H1 (cell line): ENCODE results near the gene POLN. TPM values are rescaled to one million over a fixed set of nuclear protein-coding genes. Genes with fewer than 3 reads are reported as not detected.

Source experiments
- CTCF ChIA-PET: fragments of 300-600 bp; sonication (Branson Sonifier 250); formaldehyde crosslinking; loops from one replicate; lab custom pipeline; 2021; ENCODE audit not compliant: partially characterized antibody; lab: Charles Lee
- POLR2A ChIA-PET: fragments of 300-600 bp; sonication (Branson Sonifier 250); formaldehyde crosslinking; loops from one replicate; lab custom pipeline; 2021; ENCODE audit warnings: inconsistent platforms; ENCODE audit not compliant: partially characterized antibody; lab: Charles Lee
- DNase-seq, 2 experiments: peaks; one replicate each; pipeline versions ENCODE4 v3.0.0 to v3.0.0-alpha.2; 2010 to 2022; ENCODE audit warnings: low spot score in 2 of 2, low read depth in 1 of 2, mixed read lengths in 1 of 2
- FAIRE-seq: peaks from 2 replicates; lab custom pipeline; 2011; peaks lifted over from hg19 to GRCh38; lab: Jason Lieb, UNC
- H2AFZ ChIP-seq: 2 replicates; pipeline ENCODE4 v1.8.1; 2012; ENCODE audit warnings: low read length, inconsistent platforms
- H2AK5ac ChIP-seq: 2 replicates; pipeline ENCODE4 v1.6.1; 2013; ENCODE audit warnings: low read depth, low read length
- H2BK120ac ChIP-seq: replicated peaks from 2 replicates; pipeline ENCODE3; 2013; ENCODE audit warnings: low read depth, low read length, inconsistent platforms
- H2BK12ac ChIP-seq: 2 replicates; pipeline ENCODE4 v1.6.1; 2013; ENCODE audit warnings: low read depth, low read length
- H2BK15ac ChIP-seq: 2 replicates; pipeline ENCODE4 v1.6.1; 2013; ENCODE audit warnings: low read length
- H2BK20ac ChIP-seq: 2 replicates; pipeline ENCODE4 v1.6.1; 2013; ENCODE audit warnings: low read length
- H2BK5ac ChIP-seq: 2 replicates; pipeline ENCODE4 v1.6.1; 2013; ENCODE audit warnings: low read depth, low read length
- H3K14ac ChIP-seq: 2 replicates; pipeline ENCODE4 v1.6.1; 2013; ENCODE audit warnings: inconsistent platforms; ENCODE audit not compliant: insufficient read length
- H3K18ac ChIP-seq: 2 replicates; pipeline ENCODE4 v1.6.1; 2013; ENCODE audit warnings: low read length; ENCODE audit errors: extremely low read depth
- H3K23ac ChIP-seq: 2 replicates; pipeline ENCODE4 v1.6.1; 2013; ENCODE audit warnings: inconsistent platforms; ENCODE audit not compliant: insufficient read length
- H3K23me2 ChIP-seq: 2 replicates; pipeline ENCODE4 v1.6.1; 2013; ENCODE audit warnings: low read depth, low read length
- H3K27ac ChIP-seq: 2 replicates; pipeline ENCODE4 v1.6.1; 2011; ENCODE audit warnings: low read depth, low read length, inconsistent platforms
- H3K27me3 ChIP-seq, 4 experiments: replicated peaks in 1 of 4; 1 replicate in 1 of 4; 2 replicates in 3 of 4; pipeline versions ENCODE4 v1.6.1 to v1.8.1; 2011 to 2013; ENCODE audit warnings: low read length in 3 of 4, mild to moderate bottlenecking in 3 of 4, inconsistent platforms in 2 of 4, mixed read lengths in 2 of 4, moderate library complexity in 1 of 4; ENCODE audit not compliant: control insufficient read depth in 3 of 4, insufficient read depth in 3 of 4; ENCODE audit errors: extremely low read depth in 1 of 4
- H3K36me3 ChIP-seq, 4 experiments: 2 replicates each; pipeline versions ENCODE4 v1.6.1 to v1.8.1; 2011 to 2013; ENCODE audit warnings: mild to moderate bottlenecking in 4 of 4, low read length in 3 of 4, moderate library complexity in 2 of 4, control low read depth in 1 of 4, inconsistent platforms in 1 of 4; ENCODE audit not compliant: insufficient read depth in 4 of 4, control insufficient read depth in 2 of 4
- H3K4ac ChIP-seq: replicated peaks from 2 replicates; pipeline ENCODE3; 2013; ENCODE audit warnings: low read length, low read depth, mixed read lengths, inconsistent platforms; ENCODE audit not compliant: insufficient read length
- H3K4me1 ChIP-seq, 4 experiments: replicated peaks in 1 of 4; 1 replicate in 1 of 4; 2 replicates in 3 of 4; pipeline versions ENCODE4 v1.6.1 to v1.8.1; 2011 to 2013; ENCODE audit warnings: low read length in 3 of 4, inconsistent platforms in 2 of 4, mixed read lengths in 1 of 4; ENCODE audit not compliant: insufficient read depth in 4 of 4, control insufficient read depth in 3 of 4
- H3K4me2 ChIP-seq, 2 experiments: 2 replicates each; pipeline versions ENCODE4 v1.6.1 to v1.8.1; 2011 to 2013; ENCODE audit warnings: low read depth in 2 of 2, low read length in 2 of 2, control low read depth in 1 of 2, inconsistent platforms in 1 of 2, mild to moderate bottlenecking in 1 of 2; ENCODE audit not compliant: insufficient read depth in 1 of 2
- H3K4me3 ChIP-seq, 4 experiments: fragments of 200-600, 300-600 bp in 1 of 4; sonication (generic), shearing (Covaris generic), sonication (Bioruptor Twin) in 1 of 4; 2 replicates each; pipeline versions ENCODE4 v1.5.1 to v1.8.1; 2011 to 2016; ENCODE audit warnings: low read length in 4 of 4, low read depth in 3 of 4, control low read depth in 2 of 4, inconsistent platforms in 2 of 4, mild to moderate bottlenecking in 2 of 4, mixed read lengths in 1 of 4, moderate library complexity in 1 of 4; ENCODE audit not compliant: insufficient read depth in 2 of 4; ENCODE audit errors: extremely low read depth in 1 of 4
- H3K56ac ChIP-seq: replicated peaks from 2 replicates; pipeline ENCODE3; 2013; ENCODE audit warnings: low read depth, mild to moderate bottlenecking, mixed read lengths, low read length, inconsistent platforms; ENCODE audit not compliant: insufficient read length
- H3K79me1 ChIP-seq: 2 replicates; pipeline ENCODE4 v1.6.1; 2013; ENCODE audit warnings: low read depth, low read length, control low read depth
- H3K79me2 ChIP-seq, 2 experiments: 2 replicates each; pipeline versions ENCODE4 v1.6.1 to v1.8.1; 2012 to 2013; ENCODE audit warnings: low read length in 2 of 2, mild to moderate bottlenecking in 2 of 2, inconsistent platforms in 1 of 2; ENCODE audit not compliant: insufficient read depth in 2 of 2, control insufficient read depth in 1 of 2
- H3K9ac ChIP-seq, 4 experiments: replicated peaks in 1 of 4; 1 replicate in 1 of 4; 2 replicates in 3 of 4; pipeline versions ENCODE4 v1.6.1 to v1.8.1; 2011 to 2013; ENCODE audit warnings: low read depth in 3 of 4, low read length in 3 of 4, control low read depth in 2 of 4, mild to moderate bottlenecking in 2 of 4, moderate library complexity in 2 of 4, inconsistent platforms in 1 of 4; ENCODE audit errors: extremely low read depth in 1 of 4
- H3K9me3 ChIP-seq, 2 experiments: 2 replicates each; pipeline versions ENCODE4 v1.6.1 to v1.8.1; 2012 to 2013; ENCODE audit warnings: mild to moderate bottlenecking in 2 of 2, moderate library complexity in 2 of 2, control low read depth in 1 of 2, inconsistent platforms in 1 of 2, low read depth in 1 of 2, low read length in 1 of 2, mixed read lengths in 1 of 2; ENCODE audit not compliant: insufficient read depth in 2 of 2
- H4K20me1 ChIP-seq, 2 experiments: replicated peaks in 1 of 2; 2 replicates each; pipeline versions ENCODE3 to v1.8.1; 2011 to 2013; ENCODE audit warnings: inconsistent platforms in 2 of 2, low read length in 2 of 2, mild to moderate bottlenecking in 1 of 2; ENCODE audit not compliant: insufficient read depth in 2 of 2, control insufficient read depth in 1 of 2
- H4K5ac ChIP-seq: 2 replicates; pipeline ENCODE4 v1.6.1; 2013; ENCODE audit warnings: low read length, low read depth, mixed read lengths, inconsistent platforms; ENCODE audit not compliant: insufficient read length
- H4K8ac ChIP-seq: 2 replicates; pipeline ENCODE4 v1.8.0; 2013; ENCODE audit warnings: mild to moderate bottlenecking, moderate library complexity, low read length, inconsistent platforms; ENCODE audit not compliant: insufficient read depth; ENCODE audit errors: extremely low read depth
- H4K91ac ChIP-seq: replicated peaks from 2 replicates; pipeline ENCODE3; 2013; ENCODE audit warnings: low read length, mixed read lengths, inconsistent platforms; ENCODE audit not compliant: insufficient read length
- CBX8 ChIP-seq: fragments of 300-800, 300-1000 bp; sonication (generic); IDR thresholded peaks from 2 replicates; pipeline ENCODE4 v1.7.1; 2016; ENCODE audit warnings: low read depth, low read length, borderline replicate concordance
- EZH2 ChIP-seq: fragments of 200-600 bp; sonication (generic); IDR thresholded peaks from 2 replicates; pipeline ENCODE4 v1.7.1; 2012; ENCODE audit warnings: low read depth, mild to moderate bottlenecking, moderate library complexity, low read length, inconsistent platforms; ENCODE audit not compliant: severe bottlenecking
- NANOG ChIP-seq: IDR thresholded peaks from 2 replicates; pipeline ENCODE4 v1.6.1; 2011; ENCODE audit warnings: low read length, low read depth, mild to moderate bottlenecking, inconsistent platforms; ENCODE audit not compliant: insufficient read depth, poor library complexity, severe bottlenecking
- POU5F1 ChIP-seq: IDR thresholded peaks from 2 replicates; pipeline ENCODE4 v1.6.1; 2011; ENCODE audit warnings: low read depth, mild to moderate bottlenecking, low read length, moderate library complexity
- RXRA ChIP-seq: IDR thresholded peaks from 2 replicates; pipeline ENCODE4 v1.6.1; 2011; ENCODE audit warnings: low read depth, mild to moderate bottlenecking, low read length, moderate library complexity; ENCODE audit not compliant: insufficient read depth
- SP2 ChIP-seq: IDR thresholded peaks from 2 replicates; pipeline ENCODE4 v1.6.1; 2012; ENCODE audit warnings: mild to moderate bottlenecking, low read length, inconsistent platforms
- SP4 ChIP-seq: IDR thresholded peaks from 2 replicates; pipeline ENCODE4 v1.6.1; 2012; ENCODE audit warnings: low read length, inconsistent platforms
- SRF ChIP-seq: IDR thresholded peaks from 2 replicates; pipeline ENCODE4 v1.6.1; 2011; ENCODE audit warnings: mild to moderate bottlenecking, low read depth, low read length, moderate library complexity
- TAF7 ChIP-seq: optimal IDR thresholded peaks from 2 replicates; pipeline ENCODE3; 2011; ENCODE audit warnings: low read depth, mild to moderate bottlenecking, inconsistent platforms, low read length, moderate library complexity, borderline replicate concordance
- TEAD4 ChIP-seq: IDR thresholded peaks from 2 replicates; pipeline ENCODE4 v1.6.1; 2012; ENCODE audit warnings: low read depth, low read length, inconsistent platforms, mixed read lengths
- WGBS, 2 experiments: shearing (Covaris generic) in 1 of 2; methylation state at CpG; one replicate each; pipeline versions ENCODE4 v1.1.6 to v1.1.7; 2013 to 2015; ENCODE audit warnings: low lambda C conversion rate in 2 of 2, mixed read lengths in 2 of 2, inconsistent platforms in 1 of 2, low coverage in 1 of 2, missing lambda C conversion rate in 1 of 2; ENCODE audit not compliant: insufficient replicate concordance in 2 of 2, insufficient coverage in 1 of 2, insufficient read length in 1 of 2; ENCODE audit errors: extremely low coverage in 1 of 2, missing lambda C conversion rate in 1 of 2; 5-methylcytosine and 5-hydroxymethylcytosine counted together
- polyA plus RNA-seq, 7 experiments: library from polyadenylated mRNA; depleted of rRNA in 3 of 7; stranded (reverse) in 5 of 7; unstranded in 2 of 7; fragments of >200 nt in 5 of 7; fragments of 200-250 nt in 2 of 7; gene quantifications; 1 replicate in 5 of 7; 2 replicates in 1 of 7; 4 replicates in 1 of 7; pipeline versions ENCODE4 v1.2.1 to v1.2.3, GENCODE V29; 2011 to 2013; ENCODE audit warnings: missing spikeins in 2 of 7, mixed read lengths in 2 of 7
- total RNA-seq: library from RNA; stranded (reverse); fragmentation: NEBNext Ultra II Directional; extraction: Animal tissue kit (Norgen Biotek cat#: 25700); gene quantifications from 2 replicates; pipeline ENCODE4 v1.2.1, GENCODE V29; 2021
- TF ChIP-seq, protein P1 (sequence below): IDR thresholded peaks from 2 replicates; pipeline ENCODE4 v1.6.1; 2012; ENCODE audit warnings: inconsistent platforms
- TF ChIP-seq, protein P2 (sequence below): IDR thresholded peaks from 2 replicates; pipeline ENCODE4 v1.6.1; 2011; ENCODE audit warnings: low read length, improper control_type of control experiment

Gene POLN
- total and polyA plus RNA-seq, 2 of the 8 experiments (the other 6 are each of a cell fraction or from before 2014, with no cell fraction given): 0.98 to 1.5 TPM

- H4K5ac ChIP-seq: no peak overlapping the region
- H2BK12ac ChIP-seq: no peak overlapping the region
- H2BK20ac ChIP-seq: no peak overlapping the region
- no peak overlapping the region for H3K56ac ChIP-seq
- no peak overlapping the region for H3K9ac ChIP-seq
- no peak overlapping the region for H4K91ac ChIP-seq
- peaks cover 0 to 18% (median 11%) of the 10 kb centered on the region in 4 experiments; a peak in 6 of 7 replicates for H3K4me1 ChIP-seq
- H2AFZ ChIP-seq: no peak overlapping the region
- H3K14ac ChIP-seq: no peak overlapping the region
- H3K9me3 ChIP-seq: no peaks in the 10 kb centered on the region
- H3K79me1 ChIP-seq: no peaks in the 10 kb centered on the region
- no peak overlapping the region for H3K4me2 ChIP-seq
- H4K8ac ChIP-seq: no peak overlapping the region
- no peaks in the 10 kb centered on the region for H3K27me3 ChIP-seq
- no peak overlapping the region for H2BK120ac ChIP-seq
- no peaks in the 10 kb centered on the region for H3K36me3 ChIP-seq
- no peak for DNase-seq
- no peak overlapping the region for H3K4ac ChIP-seq
- ChIA-PET POLR2A (interaction anchor here (0.6 to 2.2 kb wide), 2 partner anchors 12 to 20 kb away, joined by 4 to 6 read pairs; no protein-coding TSS in a partner anchor), CTCF (interaction anchor here (0.6 to 1.4 kb wide), 7 partner anchors 11 to 164 kb away, joined by 3 to 4 read pairs (median 3); no protein-coding TSS in a partner anchor)
- no peaks in the 10 kb centered on the region for H3K23me2 ChIP-seq
- no peak overlapping the region for H3K18ac ChIP-seq
- WGBS, 2 experiments: 93% methylated on average over 15 of the region's 20 CpGs; no CpG with 5 or more reads in 1 of the 2 experiments
- H3K27ac ChIP-seq: no peak overlapping the region
- H4K20me1 ChIP-seq: peaks cover 0 to 5% of the 10 kb centered on the region in 2 experiments
- no peak overlapping the region for H2BK5ac ChIP-seq
- H3K4me3 ChIP-seq: no peak overlapping the region
- no peak overlapping the region for H2AK5ac ChIP-seq
- FAIRE-seq: no peak
- no peak overlapping the region for H2BK15ac ChIP-seq
- no peak overlapping the region for H3K23ac ChIP-seq
- no peaks in the 10 kb centered on the region for H3K79me2 ChIP-seq
- TF ChIP-seq EZH2 (no peak), RXRA (no peak), SP2 (no peak), TEAD4 (no peak), TAF7 (no peak), POU5F1 (no peak), CBX8 (no peak), SP4 (no peak), NANOG (no peak), SRF (no peak)
- TF ChIP-seq, protein P1, sequence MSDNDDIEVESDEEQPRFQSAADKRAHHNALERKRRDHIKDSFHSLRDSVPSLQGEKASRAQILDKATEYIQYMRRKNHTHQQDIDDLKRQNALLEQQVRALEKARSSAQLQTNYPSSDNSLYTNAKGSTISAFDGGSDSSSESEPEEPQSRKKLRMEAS: no peak
- TF ChIP-seq, protein P2, sequence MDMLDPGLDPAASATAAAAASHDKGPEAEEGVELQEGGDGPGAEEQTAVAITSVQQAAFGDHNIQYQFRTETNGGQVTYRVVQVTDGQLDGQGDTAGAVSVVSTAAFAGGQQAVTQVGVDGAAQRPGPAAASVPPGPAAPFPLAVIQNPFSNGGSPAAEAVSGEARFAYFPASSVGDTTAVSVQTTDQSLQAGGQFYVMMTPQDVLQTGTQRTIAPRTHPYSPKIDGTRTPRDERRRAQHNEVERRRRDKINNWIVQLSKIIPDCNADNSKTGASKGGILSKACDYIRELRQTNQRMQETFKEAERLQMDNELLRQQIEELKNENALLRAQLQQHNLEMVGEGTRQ: no peak
Measured at GRCh38 chr4:2073808-2074481, 168.0 kb downstream of the POLN start.
